HL-60 (cell line): ENCODE data around the gene THOC6.
A peak's percentile ranks its signal among the peaks of the same experiment; 100 is the strongest.

ENCODE experiments used
- DNase-seq, 2 experiments: peaks; one replicate each; pipeline ENCODE4 v3.0.0-alpha.2; 2010 to 2020; ENCODE audit warnings: low read depth in 1 of 2, low spot score in 1 of 2
- H3K27ac ChIP-seq: fragments of 250-450 bp; sonication (Bioruptor Pico); replicated peaks from 2 replicates; pipeline ENCODE4 v1.5.1; 2020; ENCODE audit warnings: mild to moderate bottlenecking, moderate library complexity
- H3K27me3 ChIP-seq: fragments of 250-450 bp; sonication (Bioruptor Pico); 2 replicates; pipeline ENCODE4 v1.5.1; 2021; ENCODE audit warnings: mild to moderate bottlenecking, moderate library complexity; ENCODE audit not compliant: insufficient read depth, poor library complexity, severe bottlenecking
- H3K4me3 ChIP-seq: replicated peaks from 2 replicates; pipeline ENCODE4 v1.5.1; 2011; ENCODE audit warnings: mild to moderate bottlenecking, control low read depth, low read length; ENCODE audit not compliant: insufficient read depth
- GABPA ChIP-seq: IDR thresholded peaks from 2 replicates; pipeline ENCODE4 v1.6.1; 2012; ENCODE audit warnings: low read depth
- POLR2AphosphoS5 ChIP-seq: IDR thresholded peaks from 2 replicates; pipeline ENCODE4 v1.6.1; 2012; ENCODE audit warnings: low read depth
- SPI1 ChIP-seq: IDR thresholded peaks from 2 replicates; pipeline ENCODE4 v1.6.1; 2012; ENCODE audit warnings: low read depth, mild to moderate bottlenecking, borderline replicate concordance
- TF ChIP-seq, protein P1 (sequence below): IDR thresholded peaks from 2 replicates; pipeline ENCODE4 v1.6.1; 2012; ENCODE audit warnings: low read depth; ENCODE audit not compliant: insufficient replicate concordance
- TF ChIP-seq, protein P2 (sequence below): IDR thresholded peaks from one replicate; pipeline ENCODE4 v1.5.1; 2011; ENCODE audit warnings: low read length, control low read depth, inconsistent platforms; ENCODE audit not compliant: insufficient read depth

The THOC6 gene

DNA sequence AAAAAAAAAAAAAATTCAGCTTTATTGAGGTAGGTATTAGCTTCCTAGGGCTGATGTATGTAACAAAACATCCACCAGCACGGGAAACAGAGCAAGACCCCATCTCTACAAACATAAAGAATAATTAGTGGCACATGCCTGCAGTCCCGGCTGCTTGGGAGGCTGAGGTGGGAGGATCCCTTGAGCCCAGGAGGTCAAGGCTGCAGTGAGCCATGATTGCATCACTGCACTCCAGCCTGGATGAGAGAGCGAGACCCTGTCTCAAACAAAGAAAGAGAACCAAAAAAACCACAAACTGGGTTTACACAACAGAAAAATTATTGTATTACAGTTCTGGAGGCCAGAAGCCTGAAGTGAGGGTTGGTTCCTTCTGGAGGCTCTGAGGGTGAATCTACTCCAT lies 18.5 kb downstream of the THOC6 start:
- TF ChIP-seq GABPA (no peak), SPI1 (no peak), POLR2AphosphoS5 (no peak)
- TF ChIP-seq, protein P1, sequence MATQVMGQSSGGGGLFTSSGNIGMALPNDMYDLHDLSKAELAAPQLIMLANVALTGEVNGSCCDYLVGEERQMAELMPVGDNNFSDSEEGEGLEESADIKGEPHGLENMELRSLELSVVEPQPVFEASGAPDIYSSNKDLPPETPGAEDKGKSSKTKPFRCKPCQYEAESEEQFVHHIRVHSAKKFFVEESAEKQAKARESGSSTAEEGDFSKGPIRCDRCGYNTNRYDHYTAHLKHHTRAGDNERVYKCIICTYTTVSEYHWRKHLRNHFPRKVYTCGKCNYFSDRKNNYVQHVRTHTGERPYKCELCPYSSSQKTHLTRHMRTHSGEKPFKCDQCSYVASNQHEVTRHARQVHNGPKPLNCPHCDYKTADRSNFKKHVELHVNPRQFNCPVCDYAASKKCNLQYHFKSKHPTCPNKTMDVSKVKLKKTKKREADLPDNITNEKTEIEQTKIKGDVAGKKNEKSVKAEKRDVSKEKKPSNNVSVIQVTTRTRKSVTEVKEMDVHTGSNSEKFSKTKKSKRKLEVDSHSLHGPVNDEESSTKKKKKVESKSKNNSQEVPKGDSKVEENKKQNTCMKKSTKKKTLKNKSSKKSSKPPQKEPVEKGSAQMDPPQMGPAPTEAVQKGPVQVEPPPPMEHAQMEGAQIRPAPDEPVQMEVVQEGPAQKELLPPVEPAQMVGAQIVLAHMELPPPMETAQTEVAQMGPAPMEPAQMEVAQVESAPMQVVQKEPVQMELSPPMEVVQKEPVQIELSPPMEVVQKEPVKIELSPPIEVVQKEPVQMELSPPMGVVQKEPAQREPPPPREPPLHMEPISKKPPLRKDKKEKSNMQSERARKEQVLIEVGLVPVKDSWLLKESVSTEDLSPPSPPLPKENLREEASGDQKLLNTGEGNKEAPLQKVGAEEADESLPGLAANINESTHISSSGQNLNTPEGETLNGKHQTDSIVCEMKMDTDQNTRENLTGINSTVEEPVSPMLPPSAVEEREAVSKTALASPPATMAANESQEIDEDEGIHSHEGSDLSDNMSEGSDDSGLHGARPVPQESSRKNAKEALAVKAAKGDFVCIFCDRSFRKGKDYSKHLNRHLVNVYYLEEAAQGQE: no peak
- TF ChIP-seq, protein P2, sequence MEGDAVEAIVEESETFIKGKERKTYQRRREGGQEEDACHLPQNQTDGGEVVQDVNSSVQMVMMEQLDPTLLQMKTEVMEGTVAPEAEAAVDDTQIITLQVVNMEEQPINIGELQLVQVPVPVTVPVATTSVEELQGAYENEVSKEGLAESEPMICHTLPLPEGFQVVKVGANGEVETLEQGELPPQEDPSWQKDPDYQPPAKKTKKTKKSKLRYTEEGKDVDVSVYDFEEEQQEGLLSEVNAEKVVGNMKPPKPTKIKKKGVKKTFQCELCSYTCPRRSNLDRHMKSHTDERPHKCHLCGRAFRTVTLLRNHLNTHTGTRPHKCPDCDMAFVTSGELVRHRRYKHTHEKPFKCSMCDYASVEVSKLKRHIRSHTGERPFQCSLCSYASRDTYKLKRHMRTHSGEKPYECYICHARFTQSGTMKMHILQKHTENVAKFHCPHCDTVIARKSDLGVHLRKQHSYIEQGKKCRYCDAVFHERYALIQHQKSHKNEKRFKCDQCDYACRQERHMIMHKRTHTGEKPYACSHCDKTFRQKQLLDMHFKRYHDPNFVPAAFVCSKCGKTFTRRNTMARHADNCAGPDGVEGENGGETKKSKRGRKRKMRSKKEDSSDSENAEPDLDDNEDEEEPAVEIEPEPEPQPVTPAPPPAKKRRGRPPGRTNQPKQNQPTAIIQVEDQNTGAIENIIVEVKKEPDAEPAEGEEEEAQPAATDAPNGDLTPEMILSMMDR: no peak
- no peak overlapping the region for H3K4me3 ChIP-seq
- DNase-seq: peak in 1 of 2 experiments; percentile 36
- peaks cover 16% of the 10 kb centered on the region for H3K27me3 ChIP-seq
- no peak overlapping the region for H3K27ac ChIP-seq

- no peak overlapping the region for H3K4me3 ChIP-seq
- no peak overlapping the region for H3K27ac ChIP-seq
- TF ChIP-seq, protein P2: no peak
- TF ChIP-seq POLR2AphosphoS5 (no peak), SPI1 (no peak), GABPA (no peak)
- TF ChIP-seq, protein P1: no peak
- H3K27me3 ChIP-seq: peaks cover 5% of the 10 kb centered on the region
- DNase-seq: no peak
Measured at GRCh38 chr16:3044708-3045107, 20.9 kb downstream of the THOC6 start.

DNA sequence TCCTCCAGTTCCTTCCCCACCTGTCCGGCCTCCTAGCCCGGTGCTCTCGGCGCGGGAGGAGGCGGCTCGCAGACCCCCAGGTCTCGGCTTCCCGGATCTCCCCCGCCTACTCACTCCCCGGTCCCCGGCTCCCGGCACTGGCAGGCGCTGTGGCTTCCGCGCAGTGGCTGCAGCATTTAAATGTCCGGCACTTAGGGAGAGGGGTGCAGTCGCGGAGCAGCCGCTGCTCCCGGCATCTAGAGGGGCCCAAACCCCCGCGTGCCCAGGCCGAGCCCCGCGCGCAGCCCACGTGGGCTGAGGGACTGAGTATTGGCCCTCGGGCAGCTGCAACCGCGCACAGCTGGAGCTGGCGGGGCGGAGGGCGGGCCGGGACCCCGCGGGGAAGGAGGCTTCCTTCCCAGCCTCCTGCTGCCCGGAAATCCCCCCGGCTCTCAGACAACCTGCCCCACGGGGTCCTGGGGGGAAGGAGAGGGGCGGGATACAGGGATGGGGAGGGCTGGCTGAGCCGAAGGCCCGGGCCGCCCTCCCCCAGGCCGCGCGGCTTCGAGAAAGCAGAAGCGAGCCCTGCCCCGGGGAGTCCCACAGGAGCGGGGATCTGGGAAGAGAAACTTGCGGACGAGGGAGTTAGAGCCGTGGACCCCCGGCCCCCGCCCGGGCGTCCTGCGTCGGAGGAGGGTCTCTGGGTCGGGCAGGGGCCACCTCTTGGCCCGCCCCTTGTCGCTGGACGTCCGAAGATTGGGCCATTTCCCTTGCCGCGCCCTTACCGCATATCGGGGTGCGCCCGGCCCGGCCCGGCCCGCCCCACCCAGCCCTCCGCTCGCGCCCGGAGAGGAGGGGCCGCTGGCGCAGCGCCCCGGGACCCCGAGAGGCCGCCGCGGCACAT lies 22.2 kb downstream of the THOC6 start, which contains the start of gene MMP25:
MMP25 (plus strand) TSS at position 804 of the 883 bp plus-strand sequence. CDS start 357 bp downstream, outside the sequence.
- Histone ChIP-seq H3K27ac (peak within 1 kb of the TSS; percentile 51), H3K4me3 (peak within 1 kb of the TSS; percentile 55), H3K27me3 (peaks cover 5% of the 10 kb centered on the region)
- DNase-seq: peak in 1 of 2 experiments; percentile 43
- TF ChIP-seq, protein P1: no peak
- TF ChIP-seq SPI1: peak; percentile 58; the same call in 1 of the 2 replicates
